H9 (cell line): ENCODE results near the gene IL17REL. TPM values are rescaled to one million over a fixed set of nuclear protein-coding genes. Genes with fewer than 3 reads are reported as not detected.

Experiments used
- DNase-seq: peaks from one replicate; pipeline ENCODE4 v3.0.0-alpha.2; 2017
- H2AFZ ChIP-seq: one replicate; pipeline ENCODE4 v1.6.1; 2013; ENCODE audit warnings: mild to moderate bottlenecking, low read length, control low read depth, moderate library complexity
- H2AK5ac ChIP-seq: 2 replicates; pipeline ENCODE4 v1.6.1; 2013; ENCODE audit warnings: low read length, control low read depth, mixed read lengths; ENCODE audit not compliant: insufficient read length
- H2BK120ac ChIP-seq: one replicate; pipeline ENCODE4 v1.6.1; 2013; ENCODE audit warnings: low read depth, mild to moderate bottlenecking, low read length, control low read depth, inconsistent platforms; ENCODE audit not compliant: poor library complexity, severe bottlenecking
- H2BK12ac ChIP-seq: 2 replicates; pipeline ENCODE4 v1.6.1; 2013; ENCODE audit warnings: low read length, control low read depth, mixed read lengths, low read depth; ENCODE audit not compliant: insufficient read length
- H2BK15ac ChIP-seq: 2 replicates; pipeline ENCODE4 v1.6.1; 2013; ENCODE audit warnings: low read depth, low read length, control low read depth
- H2BK20ac ChIP-seq: one replicate; pipeline ENCODE4 v1.6.1; 2013; ENCODE audit warnings: low read depth, mild to moderate bottlenecking, low read length, control low read depth, inconsistent platforms; ENCODE audit not compliant: poor library complexity, severe bottlenecking
- H2BK5ac ChIP-seq: 2 replicates; pipeline ENCODE4 v1.6.1; 2013; ENCODE audit warnings: low read length, control low read depth, mixed read lengths; ENCODE audit not compliant: insufficient read length
- H3K14ac ChIP-seq: 2 replicates; pipeline ENCODE4 v1.6.1; 2013; ENCODE audit warnings: low read length, control low read depth; ENCODE audit not compliant: insufficient read depth
- H3K18ac ChIP-seq: 2 replicates; pipeline ENCODE4 v1.6.1; 2013; ENCODE audit warnings: low read depth, mild to moderate bottlenecking, mixed read lengths, low read length, control low read depth; ENCODE audit not compliant: insufficient read length
- H3K23ac ChIP-seq: 2 replicates; pipeline ENCODE4 v1.6.1; 2013; ENCODE audit warnings: low read length, control low read depth, mixed read lengths, low read depth; ENCODE audit not compliant: insufficient read length
- H3K23me2 ChIP-seq: 2 replicates; pipeline ENCODE4 v1.6.1; 2013; ENCODE audit warnings: low read depth, mild to moderate bottlenecking, mixed read lengths, low read length, control low read depth; ENCODE audit not compliant: insufficient read length, poor library complexity, severe bottlenecking
- H3K27ac ChIP-seq: 2 replicates; pipeline ENCODE4 v1.5.1; 2013; ENCODE audit warnings: low read length, control low read depth, mixed read lengths, low read depth; ENCODE audit not compliant: insufficient read length
- H3K27me3 ChIP-seq: 2 replicates; pipeline ENCODE4 v1.6.1; 2013; ENCODE audit warnings: low read length, control low read depth, inconsistent platforms; ENCODE audit not compliant: insufficient read depth
- H3K4ac ChIP-seq: 2 replicates; pipeline ENCODE4 v1.6.1; 2013; ENCODE audit warnings: low read depth, mild to moderate bottlenecking, control low read depth, inconsistent platforms, low read length, moderate library complexity
- H3K4me1 ChIP-seq: 2 replicates; pipeline ENCODE4 v1.6.1; 2013; ENCODE audit warnings: low read length, control low read depth, inconsistent platforms; ENCODE audit not compliant: insufficient read depth
- H3K4me2 ChIP-seq: 2 replicates; pipeline ENCODE4 v1.6.1; 2013; ENCODE audit warnings: low read length, control low read depth, mixed read lengths; ENCODE audit not compliant: insufficient read length, insufficient read depth
- H3K56ac ChIP-seq: 2 replicates; pipeline ENCODE4 v1.6.1; 2013; ENCODE audit warnings: low read depth, mild to moderate bottlenecking, mixed read lengths, low read length, control low read depth; ENCODE audit not compliant: insufficient read length
- H3K79me1 ChIP-seq: 2 replicates; pipeline ENCODE4 v1.6.1; 2013; ENCODE audit warnings: low read depth, mild to moderate bottlenecking, moderate library complexity, low read length, control low read depth, inconsistent platforms; ENCODE audit not compliant: insufficient read depth, poor library complexity, severe bottlenecking
- H3K79me2 ChIP-seq: 2 replicates; pipeline ENCODE4 v1.6.1; 2013; ENCODE audit warnings: low read length, control low read depth, inconsistent platforms; ENCODE audit not compliant: insufficient read depth
- H3K9ac ChIP-seq: 2 replicates; pipeline ENCODE4 v1.6.1; 2013; ENCODE audit warnings: low read length, control low read depth, mixed read lengths; ENCODE audit not compliant: insufficient read length; ENCODE audit errors: extremely low read depth
- H3K9me3 ChIP-seq: one replicate; pipeline ENCODE4 v1.6.1; 2013; ENCODE audit warnings: low read depth, low read length, inconsistent platforms; ENCODE audit not compliant: control insufficient read depth
- H3T11ph ChIP-seq: one replicate; pipeline ENCODE4 v1.6.1; 2013; ENCODE audit warnings: mild to moderate bottlenecking, low read length, control low read depth, inconsistent platforms
- H4K20me1 ChIP-seq: one replicate; pipeline ENCODE4 v1.6.1; 2013; ENCODE audit not compliant: control insufficient read depth, insufficient read length, insufficient read depth
- H4K5ac ChIP-seq: 2 replicates; pipeline ENCODE4 v1.6.1; 2013; ENCODE audit warnings: low read depth, mild to moderate bottlenecking, mixed read lengths, low read length, control low read depth; ENCODE audit not compliant: insufficient read length
- H4K8ac ChIP-seq: replicated peaks from 2 replicates; pipeline ENCODE4 v1.6.1; 2013; ENCODE audit warnings: low read length, control low read depth, mixed read lengths, low read depth; ENCODE audit not compliant: insufficient read length
- H4K91ac ChIP-seq: 2 replicates; pipeline ENCODE4 v1.6.1; 2013; ENCODE audit warnings: low read depth, mild to moderate bottlenecking, moderate library complexity, mixed read lengths, low read length, control low read depth; ENCODE audit not compliant: insufficient read length
- H3K27ac Mint-ChIP-seq, 3 experiments: 2 replicates in 2 of 3; 3 replicates in 1 of 3; pipeline ENCODE4 v1.8.0; 2020 to 2021; ENCODE audit warnings: mixed read lengths in 3 of 3, mild to moderate bottlenecking in 1 of 3, moderate library complexity in 1 of 3
- H3K27me3 Mint-ChIP-seq: 2 replicates; pipeline ENCODE4 v1.8.0; 2021; ENCODE audit warnings: low read depth, mild to moderate bottlenecking, moderate library complexity, mixed read lengths
- H3K36me3 Mint-ChIP-seq, 3 experiments: 2 replicates in 2 of 3; 3 replicates in 1 of 3; pipeline ENCODE4 v1.8.0; 2020 to 2021; ENCODE audit warnings: low read depth in 3 of 3, mixed read lengths in 3 of 3; ENCODE audit not compliant: insufficient read depth in 1 of 3
- H3K4me1 Mint-ChIP-seq, 2 experiments: 2 replicates each; pipeline ENCODE4 v1.8.0; 2020; ENCODE audit warnings: mixed read lengths in 2 of 2
- H3K4me3 Mint-ChIP-seq, 2 experiments: 2 replicates in 1 of 2; 3 replicates in 1 of 2; pipeline ENCODE4 v1.8.0; 2020 to 2021; ENCODE audit warnings: mild to moderate bottlenecking in 2 of 2, mixed read lengths in 2 of 2, moderate library complexity in 1 of 2
- H3K9me3 Mint-ChIP-seq, 2 experiments: 2 replicates in 1 of 2; 3 replicates in 1 of 2; pipeline ENCODE4 v1.8.0; 2020; ENCODE audit warnings: mild to moderate bottlenecking in 2 of 2, mixed read lengths in 2 of 2, moderate library complexity in 1 of 2
- WGBS: extraction: QIAGEN DNeasy Blood & Tissue Kit; methylation state at CpG from one replicate; pipeline ENCODE4 v1.1.7; 2013; ENCODE audit warnings: missing lambda C conversion rate, low lambda C conversion rate, mixed read lengths; ENCODE audit not compliant: insufficient read length; ENCODE audit errors: extremely low coverage; 5-methylcytosine and 5-hydroxymethylcytosine counted together
- total RNA-seq: library from RNA; stranded (reverse); gene quantifications from 2 replicates; pipeline ENCODE4 v1.2.1, GENCODE V29; 2021
- TF ChIP-seq, protein P1 (sequence below): fragments of 200-600 bp; sonication (generic); conservative IDR thresholded peaks from 3 replicates; pipeline ENCODE4 v1.8.0; 2021; ENCODE audit warnings: antibody characterized with exemption, mild to moderate bottlenecking

The IL17REL gene
- total RNA-seq, 1 experiment from 2014 or later: 0.20 TPM

DNA sequence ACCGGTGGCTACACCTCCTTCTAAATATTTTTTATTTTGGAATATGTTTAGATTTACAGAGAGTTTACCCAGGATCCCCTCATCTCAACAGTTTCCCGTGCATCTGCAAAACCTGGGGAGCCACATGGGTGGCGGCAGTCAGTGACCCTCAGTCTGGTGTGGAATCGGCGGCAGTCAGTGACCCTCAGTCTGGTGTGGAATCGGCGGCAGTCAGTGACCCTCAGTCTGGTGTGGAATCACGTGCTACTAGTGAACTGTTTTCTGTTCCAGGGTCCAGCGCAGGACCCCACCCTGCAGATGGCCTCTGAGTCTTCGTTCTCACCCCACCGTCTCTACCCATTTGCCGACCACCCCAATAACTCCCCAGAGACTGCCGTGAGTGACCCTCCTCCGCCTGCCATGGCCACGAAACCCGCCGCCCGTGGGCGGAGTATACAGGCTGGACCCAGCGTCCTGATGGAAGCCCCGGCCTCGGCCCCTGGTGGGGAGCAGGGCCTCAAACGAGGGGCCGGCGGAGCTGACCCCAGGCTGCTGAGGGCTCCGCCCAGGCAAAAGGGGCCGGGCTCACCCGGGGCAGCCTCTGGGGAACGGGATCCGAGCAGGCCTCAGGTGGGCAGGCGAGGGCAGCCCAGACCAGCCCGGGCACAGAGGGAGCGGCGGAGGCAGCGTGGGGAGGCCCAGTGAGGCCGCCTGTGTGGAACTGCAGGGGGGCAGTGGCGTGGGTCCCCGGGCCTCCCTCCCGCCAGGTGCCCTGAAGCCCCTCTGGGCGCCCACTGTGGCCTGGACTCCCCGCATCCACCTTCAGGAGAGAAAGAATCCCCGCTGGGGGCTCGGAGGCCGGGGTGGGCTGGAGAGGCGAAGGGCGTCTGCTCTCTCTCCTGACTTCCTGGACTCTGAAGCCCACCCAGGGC is 2.5 kb downstream of the IL17REL start:
- Histone ChIP-seq H3K27ac (no peak overlapping the region), H4K8ac (no peak overlapping the region), H2BK20ac (no peak overlapping the region), H3K79me2 (no peaks in the 10 kb centered on the region), H3K23me2 (peaks cover 4% of the 10 kb centered on the region), H3K4me2 (no peak overlapping the region), H3K56ac (no peak overlapping the region), H2BK12ac (no peak overlapping the region), H4K91ac (no peak overlapping the region), H3K23ac (no peak overlapping the region), H3K9ac (no peak overlapping the region), H4K20me1 (no peaks in the 10 kb centered on the region), H3K9me3 (no peaks in the 10 kb centered on the region), H4K5ac (no peak overlapping the region), H2BK15ac (no peak overlapping the region), H3K14ac (no peak overlapping the region; the same call in 1 of the 2 replicates), H3K4ac (no peak overlapping the region), H3T11ph (no peak overlapping the region), H2BK120ac (no peak overlapping the region), H2BK5ac (no peak overlapping the region), H3K27me3 (peaks cover 12% of the 10 kb centered on the region; the same call in 1 of the 2 replicates), H3K18ac (no peak overlapping the region), H2AFZ (no peak overlapping the region), H3K79me1 (no peaks in the 10 kb centered on the region), H3K4me1 (no peaks in the 10 kb centered on the region), H2AK5ac (no peak overlapping the region)
- H3K27ac Mint-ChIP-seq: no peak overlapping the region
- peak; percentile 26 for DNase-seq
- H3K4me3 Mint-ChIP-seq: peak overlapping the region in 1 of 2 experiments; percentile 32; a peak in 1 of 5 replicates
- no peaks in the 10 kb centered on the region for H3K36me3 Mint-ChIP-seq
- H3K9me3 Mint-ChIP-seq: no peaks in the 10 kb centered on the region; a peak in 1 of 5 replicates
- WGBS: no CpG with 5 or more reads among the region's 46 CpGs
- peaks cover 11 to 30% of the 10 kb centered on the region in 2 experiments; a peak in 3 of 4 replicates for H3K4me1 Mint-ChIP-seq
- peaks cover 33% of the 10 kb centered on the region for H3K27me3 Mint-ChIP-seq
- TF ChIP-seq, protein P1, sequence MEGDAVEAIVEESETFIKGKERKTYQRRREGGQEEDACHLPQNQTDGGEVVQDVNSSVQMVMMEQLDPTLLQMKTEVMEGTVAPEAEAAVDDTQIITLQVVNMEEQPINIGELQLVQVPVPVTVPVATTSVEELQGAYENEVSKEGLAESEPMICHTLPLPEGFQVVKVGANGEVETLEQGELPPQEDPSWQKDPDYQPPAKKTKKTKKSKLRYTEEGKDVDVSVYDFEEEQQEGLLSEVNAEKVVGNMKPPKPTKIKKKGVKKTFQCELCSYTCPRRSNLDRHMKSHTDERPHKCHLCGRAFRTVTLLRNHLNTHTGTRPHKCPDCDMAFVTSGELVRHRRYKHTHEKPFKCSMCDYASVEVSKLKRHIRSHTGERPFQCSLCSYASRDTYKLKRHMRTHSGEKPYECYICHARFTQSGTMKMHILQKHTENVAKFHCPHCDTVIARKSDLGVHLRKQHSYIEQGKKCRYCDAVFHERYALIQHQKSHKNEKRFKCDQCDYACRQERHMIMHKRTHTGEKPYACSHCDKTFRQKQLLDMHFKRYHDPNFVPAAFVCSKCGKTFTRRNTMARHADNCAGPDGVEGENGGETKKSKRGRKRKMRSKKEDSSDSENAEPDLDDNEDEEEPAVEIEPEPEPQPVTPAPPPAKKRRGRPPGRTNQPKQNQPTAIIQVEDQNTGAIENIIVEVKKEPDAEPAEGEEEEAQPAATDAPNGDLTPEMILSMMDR: no peak
